ENCODE data around the gene FOXF2.

DNA sequence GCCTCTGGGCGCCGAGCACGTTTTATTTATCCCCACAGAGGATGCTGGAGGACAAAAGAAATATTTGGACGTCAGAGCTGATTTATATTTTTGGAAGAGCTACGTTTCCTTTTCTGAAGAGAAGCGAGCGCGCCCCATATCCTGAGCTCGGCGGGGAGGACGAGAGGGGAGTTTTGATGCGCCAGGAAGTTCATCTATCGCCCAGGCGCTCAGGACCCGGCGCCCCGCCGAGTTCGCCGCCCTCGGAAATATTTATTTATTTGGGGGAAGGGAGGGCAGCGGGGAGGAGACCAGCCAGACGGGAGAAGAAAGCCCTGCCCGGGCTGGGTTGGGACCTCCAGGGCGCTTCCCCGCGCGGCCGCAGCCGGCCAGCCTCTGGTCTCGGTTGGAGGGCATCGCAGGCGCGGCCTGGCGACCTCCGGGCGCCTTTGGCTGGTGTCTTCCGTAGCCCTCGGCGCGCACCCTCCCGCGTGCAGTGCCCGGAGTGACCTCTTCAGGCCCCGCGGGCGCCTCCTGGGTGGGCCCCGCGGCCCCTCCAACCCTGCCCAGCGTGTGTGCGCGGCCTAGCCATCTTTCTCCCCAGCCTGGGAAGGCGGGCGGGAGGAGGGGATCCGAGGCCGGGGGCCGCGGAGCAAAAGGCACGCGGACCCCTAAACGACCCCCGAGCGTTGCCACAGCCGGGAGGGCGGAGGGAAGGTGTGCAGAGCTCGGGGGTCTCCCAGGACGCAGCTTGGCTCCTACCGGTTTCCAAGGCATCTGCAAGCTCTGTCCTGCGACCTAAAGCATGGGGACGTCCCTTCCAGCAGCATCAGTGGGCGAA is 5.4 kb upstream of the FOXF2 start:
- TF ChIP-seq ARNT (IDR thresholded peaks at IDR 0.05) = no peak
- no peak for TF ChIP-seq ELF4 (IDR thresholded peaks at IDR 0.05)
- TF ChIP-seq CTBP1 (IDR thresholded peaks at IDR 0.05; ENCODE audit: borderline replicate concordance) = no peak
- TF ChIP-seq TARDBP (IDR thresholded peaks at IDR 0.05) = no peak
- TF ChIP-seq FOXA1 (IDR thresholded peaks at IDR 0.05) = no peak
- TF ChIP-seq, protein P1, sequence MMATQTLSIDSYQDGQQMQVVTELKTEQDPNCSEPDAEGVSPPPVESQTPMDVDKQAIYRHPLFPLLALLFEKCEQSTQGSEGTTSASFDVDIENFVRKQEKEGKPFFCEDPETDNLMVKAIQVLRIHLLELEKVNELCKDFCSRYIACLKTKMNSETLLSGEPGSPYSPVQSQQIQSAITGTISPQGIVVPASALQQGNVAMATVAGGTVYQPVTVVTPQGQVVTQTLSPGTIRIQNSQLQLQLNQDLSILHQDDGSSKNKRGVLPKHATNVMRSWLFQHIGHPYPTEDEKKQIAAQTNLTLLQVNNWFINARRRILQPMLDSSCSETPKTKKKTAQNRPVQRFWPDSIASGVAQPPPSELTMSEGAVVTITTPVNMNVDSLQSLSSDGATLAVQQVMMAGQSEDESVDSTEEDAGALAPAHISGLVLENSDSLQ (IDR thresholded peaks at IDR 0.05) = no peak
- no peak for TF ChIP-seq FOXK2 (IDR thresholded peaks at IDR 0.05)
